Chondrocyte (in vitro differentiated cells): ENCODE measurements around the gene MTO1. TPM values are rescaled to one million over a fixed set of nuclear protein-coding genes. Genes with fewer than 3 reads are reported as not detected.
"Not testable (repeated sequence)": the region's sequence is repeated elsewhere in the genome, so short reads cannot be mapped to it uniquely, and the experiment has no call there.

ENCODE experiments used
- DNase-seq: peaks from one replicate; pipeline ENCODE4 v3.0.0; 2021; ENCODE audit warnings: mixed read lengths, low spot score
- H3K27ac Mint-ChIP-seq: one replicate; pipeline ENCODE4 v1.8.0; 2021; ENCODE audit warnings: mild to moderate bottlenecking, moderate library complexity, mixed read lengths; ENCODE audit not compliant: unreplicated experiment
- H3K27me3 Mint-ChIP-seq: 2 replicates; pipeline ENCODE4 v1.8.0; 2021; ENCODE audit warnings: low read depth, mixed read lengths
- H3K36me3 Mint-ChIP-seq: 2 replicates; pipeline ENCODE4 v1.8.0; 2021; ENCODE audit warnings: low read depth, mixed read lengths
- H3K4me1 Mint-ChIP-seq: 2 replicates; pipeline ENCODE4 v1.8.0; 2021; ENCODE audit warnings: low read depth, mild to moderate bottlenecking, mixed read lengths
- H3K4me3 Mint-ChIP-seq: one replicate; pipeline ENCODE4 v1.8.0; 2021; ENCODE audit warnings: mild to moderate bottlenecking, moderate library complexity, mixed read lengths; ENCODE audit not compliant: unreplicated experiment
- H3K9me3 Mint-ChIP-seq: 2 replicates; pipeline ENCODE4 v1.8.0; 2021; ENCODE audit warnings: low read depth, mixed read lengths
- total RNA-seq: library from RNA; stranded (reverse); gene quantifications from 3 replicates; pipeline ENCODE4 v1.2.1, GENCODE V29; 2021
- TF ChIP-seq, protein P1 (sequence below): fragments of 200-600 bp; sonication (generic); IDR thresholded peaks from 2 replicates; pipeline ENCODE4 v1.5.0; 2021; ENCODE audit warnings: antibody characterized with exemption, mild to moderate bottlenecking, moderate library complexity

Gene MTO1
- total RNA-seq, 1 donor from 2014 or later, result 25.6 TPM

DNA sequence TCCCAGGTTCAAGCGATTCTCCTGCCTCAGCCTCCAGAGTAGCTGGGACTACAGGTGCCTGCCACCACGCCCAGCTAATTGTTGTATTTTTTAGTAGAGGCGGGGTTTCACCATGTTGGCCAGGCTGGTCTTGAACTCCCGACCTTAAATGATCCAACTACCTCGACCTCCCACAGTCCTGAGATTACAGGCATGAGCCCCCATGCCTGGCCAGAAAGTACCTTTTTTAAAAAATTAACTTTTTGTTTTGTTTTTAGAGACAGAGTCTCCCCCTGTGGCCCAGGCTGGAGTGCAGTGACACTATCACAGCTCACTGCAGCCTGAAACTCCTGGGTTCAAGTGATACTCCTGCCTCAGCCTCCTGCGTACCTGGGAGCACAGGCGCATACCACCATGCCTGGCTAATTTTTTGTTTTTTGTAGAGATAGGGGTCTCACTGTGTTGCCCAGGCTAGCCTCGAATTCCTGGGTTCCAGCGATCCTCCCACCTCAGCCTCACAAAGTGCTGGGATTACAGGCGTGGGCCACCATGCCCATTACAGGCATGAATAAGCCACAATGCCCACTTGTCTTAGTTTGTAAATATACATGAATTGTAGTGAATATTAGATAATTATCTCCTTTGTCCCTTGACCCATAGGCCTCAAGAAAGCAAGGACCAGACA lies 76.7 kb downstream of the MTO1 start:
- Mint-ChIP-seq H3K27me3 (no peaks in the 10 kb centered on the region), H3K9me3 (no peaks in the 10 kb centered on the region), H3K27ac (no peak overlapping the region), H3K36me3 (no peaks in the 10 kb centered on the region), H3K4me1 (peaks cover 5% of the 10 kb centered on the region), H3K4me3 (no peak overlapping the region)
- TF ChIP-seq, protein P1, sequence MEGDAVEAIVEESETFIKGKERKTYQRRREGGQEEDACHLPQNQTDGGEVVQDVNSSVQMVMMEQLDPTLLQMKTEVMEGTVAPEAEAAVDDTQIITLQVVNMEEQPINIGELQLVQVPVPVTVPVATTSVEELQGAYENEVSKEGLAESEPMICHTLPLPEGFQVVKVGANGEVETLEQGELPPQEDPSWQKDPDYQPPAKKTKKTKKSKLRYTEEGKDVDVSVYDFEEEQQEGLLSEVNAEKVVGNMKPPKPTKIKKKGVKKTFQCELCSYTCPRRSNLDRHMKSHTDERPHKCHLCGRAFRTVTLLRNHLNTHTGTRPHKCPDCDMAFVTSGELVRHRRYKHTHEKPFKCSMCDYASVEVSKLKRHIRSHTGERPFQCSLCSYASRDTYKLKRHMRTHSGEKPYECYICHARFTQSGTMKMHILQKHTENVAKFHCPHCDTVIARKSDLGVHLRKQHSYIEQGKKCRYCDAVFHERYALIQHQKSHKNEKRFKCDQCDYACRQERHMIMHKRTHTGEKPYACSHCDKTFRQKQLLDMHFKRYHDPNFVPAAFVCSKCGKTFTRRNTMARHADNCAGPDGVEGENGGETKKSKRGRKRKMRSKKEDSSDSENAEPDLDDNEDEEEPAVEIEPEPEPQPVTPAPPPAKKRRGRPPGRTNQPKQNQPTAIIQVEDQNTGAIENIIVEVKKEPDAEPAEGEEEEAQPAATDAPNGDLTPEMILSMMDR, result no peak
- DNase-seq, result no peak

DNA sequence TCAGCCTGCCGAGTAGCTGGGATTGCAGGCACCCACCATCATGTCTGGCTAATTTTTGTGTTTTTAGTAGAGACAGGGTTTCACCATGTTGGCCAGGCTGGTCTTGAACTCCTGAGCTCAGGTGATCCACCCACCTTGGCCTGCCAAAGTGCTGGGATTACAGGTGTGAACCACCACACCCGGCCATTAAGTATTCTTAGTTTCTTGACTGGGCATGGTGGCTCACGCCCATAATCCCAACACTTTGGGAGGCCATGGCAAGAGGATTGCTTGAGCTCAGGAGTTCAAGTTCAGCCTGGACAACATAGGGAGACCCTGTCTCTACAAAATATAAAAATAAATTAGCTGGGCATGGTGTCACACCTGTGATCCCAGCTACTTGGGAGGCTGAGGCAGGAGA lies 80.9 kb downstream of the MTO1 start:
- H3K27me3 Mint-ChIP-seq, H3K4me1 Mint-ChIP-seq, H3K4me3 Mint-ChIP-seq, H3K9me3 Mint-ChIP-seq, H3K36me3 Mint-ChIP-seq, DNase-seq, H3K27ac Mint-ChIP-seq: not testable (repeated sequence)

DNA sequence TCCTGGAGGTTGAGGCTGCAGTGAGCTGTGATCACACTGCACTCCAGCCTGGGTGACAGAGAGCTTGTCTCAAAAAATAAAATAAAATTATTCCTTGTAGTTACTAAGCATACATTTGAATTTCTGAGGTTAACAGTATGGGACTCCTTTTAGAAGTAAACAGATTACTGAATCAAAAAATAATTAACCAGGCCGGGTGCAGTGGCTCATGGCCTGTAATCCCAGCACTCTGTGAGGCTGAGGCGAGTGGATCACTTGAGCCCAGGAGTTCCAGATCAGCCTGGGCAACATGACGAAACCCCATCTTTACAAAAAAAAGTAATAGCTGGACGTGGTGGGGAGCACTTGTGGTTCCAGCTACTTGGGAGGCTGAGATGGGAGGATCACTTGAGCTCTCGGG lies 81.4 kb downstream of the MTO1 start:
- TF ChIP-seq, protein P1, result no peak
- H3K4me3 Mint-ChIP-seq, result no peak overlapping the region
- no peaks in the 10 kb centered on the region for H3K9me3 Mint-ChIP-seq
- DNase-seq, result no peak
- H3K27ac Mint-ChIP-seq, result no peak overlapping the region
- H3K27me3 Mint-ChIP-seq, result no peaks in the 10 kb centered on the region
- H3K36me3 Mint-ChIP-seq, result no peaks in the 10 kb centered on the region
- peaks cover 7% of the 10 kb centered on the region for H3K4me1 Mint-ChIP-seq

DNA sequence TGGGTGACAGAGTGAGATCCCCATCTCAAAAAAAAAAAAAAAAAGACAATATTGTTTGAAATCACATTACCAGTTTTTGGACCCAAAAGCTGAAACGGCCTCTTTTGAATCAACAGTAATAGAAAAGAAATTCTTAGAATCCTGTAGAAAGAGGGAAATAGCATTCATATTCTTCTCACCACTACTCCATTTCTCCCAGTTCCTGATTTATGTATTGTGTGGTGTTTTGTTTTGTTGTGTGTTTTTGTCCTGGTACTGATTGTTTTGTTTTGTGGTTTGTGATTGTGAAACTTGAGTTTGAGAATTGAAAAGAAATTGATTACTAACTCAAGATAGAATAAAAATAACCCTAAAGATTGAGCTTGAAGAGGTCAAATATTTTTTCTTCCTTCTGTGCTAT lies 85.5 kb downstream of the MTO1 start:
- H3K27me3 Mint-ChIP-seq, result no peaks in the 10 kb centered on the region
- peaks cover 7% of the 10 kb centered on the region for H3K4me1 Mint-ChIP-seq
- DNase-seq, result no peak
- H3K9me3 Mint-ChIP-seq, result no peaks in the 10 kb centered on the region
- no peaks in the 10 kb centered on the region for H3K36me3 Mint-ChIP-seq
- H3K4me3 Mint-ChIP-seq, result no peak overlapping the region
- TF ChIP-seq, protein P1, result no peak
- no peak overlapping the region for H3K27ac Mint-ChIP-seq

DNA sequence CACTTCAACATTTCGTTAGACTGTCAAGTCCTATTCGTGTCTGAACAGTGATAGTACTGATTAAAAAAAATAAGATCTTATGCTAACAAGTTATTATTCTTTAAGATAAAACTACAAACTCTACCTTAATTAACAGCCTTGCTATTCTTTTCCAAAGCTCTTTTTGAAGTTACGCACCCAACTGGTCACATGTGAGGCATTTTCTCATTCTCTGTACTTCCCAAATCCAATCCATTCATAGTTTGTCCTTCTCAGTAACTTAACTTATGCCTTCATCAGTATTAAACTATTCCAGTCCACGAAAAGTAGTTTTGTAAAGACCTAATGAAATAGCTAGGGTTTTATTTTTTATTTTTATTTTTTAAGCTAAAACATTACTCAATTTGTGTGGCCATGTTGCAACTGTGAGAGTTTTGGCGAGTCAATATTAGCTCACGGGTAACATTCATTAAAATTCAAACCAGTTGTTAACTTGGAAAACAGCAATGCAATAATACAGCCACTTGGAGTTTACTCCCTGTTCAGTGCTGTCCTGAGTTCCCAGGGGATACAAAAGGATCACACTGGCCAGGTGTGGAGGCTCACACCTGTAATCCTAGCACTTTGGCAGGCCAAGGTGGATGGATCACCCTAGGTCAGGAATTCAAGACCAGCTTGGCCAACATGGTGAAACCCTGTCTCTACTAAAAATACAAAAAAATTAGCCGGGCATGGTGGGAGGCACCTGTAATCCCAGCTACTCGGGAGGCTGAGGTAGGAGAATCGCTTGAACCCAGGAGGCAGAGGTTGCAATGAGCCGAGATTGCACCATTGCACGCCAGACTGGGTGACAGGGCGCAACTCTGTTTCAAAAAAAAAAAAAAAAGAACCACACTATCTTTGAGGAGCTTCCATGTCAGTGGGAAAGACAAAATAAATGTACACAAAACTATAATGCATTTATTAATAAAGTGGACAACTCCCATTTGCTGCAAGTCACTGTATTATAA lies 87.2 kb downstream of the MTO1 start:
- TF ChIP-seq, protein P1, result no peak
- peaks cover 7% of the 10 kb centered on the region for H3K4me1 Mint-ChIP-seq
- H3K9me3 Mint-ChIP-seq, result no peaks in the 10 kb centered on the region
- no peaks in the 10 kb centered on the region for H3K27me3 Mint-ChIP-seq
- no peaks in the 10 kb centered on the region for H3K36me3 Mint-ChIP-seq
- DNase-seq, result no peak
- H3K4me3 Mint-ChIP-seq, result no peak overlapping the region
- no peak overlapping the region for H3K27ac Mint-ChIP-seq

DNA sequence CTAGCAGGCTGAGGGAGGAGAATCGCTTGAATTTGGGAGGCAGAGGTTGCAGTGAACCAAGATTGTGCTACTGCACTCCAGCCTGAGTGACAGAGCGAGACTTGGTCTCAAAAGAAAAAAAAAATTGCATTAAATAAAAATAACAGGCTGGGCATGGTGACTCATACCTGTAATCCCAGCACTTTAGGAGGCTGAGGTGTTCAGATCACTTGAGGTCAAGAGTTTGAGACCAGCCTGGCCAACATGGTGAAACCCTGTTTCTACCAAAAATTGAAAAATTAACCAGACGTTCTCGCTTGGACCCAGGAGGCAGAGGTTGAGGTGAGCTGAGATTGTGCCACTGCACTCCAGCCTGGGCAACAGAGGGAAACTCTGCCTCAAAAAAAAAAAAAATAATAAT lies 89.6 kb downstream of the MTO1 start:
- DNase-seq, H3K27ac Mint-ChIP-seq: not testable (repeated sequence)

DNA sequence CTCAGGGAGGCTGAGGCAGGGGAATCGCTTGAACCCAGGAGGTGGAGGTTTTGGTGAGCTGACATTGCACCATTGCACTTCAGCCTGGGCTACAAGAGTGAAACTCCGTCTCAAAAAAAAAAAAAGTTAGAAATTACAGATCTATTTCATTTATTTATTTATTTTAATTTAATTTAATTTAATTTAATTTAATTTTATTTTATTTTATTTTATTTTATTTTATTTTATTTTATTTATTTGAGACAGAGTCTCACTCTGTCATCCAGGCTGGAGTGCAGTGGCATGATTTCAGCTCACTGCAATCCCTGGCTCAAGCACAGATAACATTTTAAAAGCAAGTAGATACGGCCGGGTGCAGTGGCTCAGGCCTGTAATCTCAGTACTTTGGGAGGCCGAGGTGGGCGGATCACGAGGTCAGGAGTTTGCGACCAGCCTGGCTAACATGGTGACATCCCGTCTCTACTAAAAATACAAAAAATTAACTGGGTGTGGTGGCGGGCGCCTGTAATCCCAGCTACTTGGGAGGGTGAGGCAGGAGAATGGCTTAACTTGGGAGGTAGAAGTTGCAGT lies 93.9 kb downstream of the MTO1 start:
- not testable (repeated sequence) for H3K36me3 Mint-ChIP-seq, H3K9me3 Mint-ChIP-seq, DNase-seq, H3K4me3 Mint-ChIP-seq, H3K27ac Mint-ChIP-seq, H3K27me3 Mint-ChIP-seq
- H3K4me1 Mint-ChIP-seq, result peaks cover 16% of the 10 kb centered on the region

More for the DNA sequence above, 89.6 kb downstream of the MTO1 start:
- H3K4me1 Mint-ChIP-seq, H3K4me3 Mint-ChIP-seq, H3K27me3 Mint-ChIP-seq, H3K9me3 Mint-ChIP-seq, H3K36me3 Mint-ChIP-seq: not testable (repeated sequence)
